Thyroid gland (tissue), 4 donors: ENCODE data around the gene SNCAIP.

Experiments
- POLR2A ChIP-seq, 2 donors: fragments of 450-650 bp; IDR thresholded peaks; one replicate each; pipeline ENCODE4 v1.6.1; 2017; ENCODE audit warnings: antibody characterized with exemption in 2 of 2, mild to moderate bottlenecking in 2 of 2, moderate library complexity in 1 of 2
- TF ChIP-seq, protein P1 (sequence below), 6 experiments: fragments of 200-600 bp in 3 of 6; fragments of 450-650 bp in 3 of 6; sonication (generic) in 3 of 6; IDR thresholded peaks; one replicate each; pipeline ENCODE4 v1.5.1; 2016 to 2019; ENCODE audit warnings: antibody characterized with exemption in 6 of 6, mild to moderate bottlenecking in 2 of 6, inconsistent platforms in 1 of 6, moderate library complexity in 1 of 6

DNA sequence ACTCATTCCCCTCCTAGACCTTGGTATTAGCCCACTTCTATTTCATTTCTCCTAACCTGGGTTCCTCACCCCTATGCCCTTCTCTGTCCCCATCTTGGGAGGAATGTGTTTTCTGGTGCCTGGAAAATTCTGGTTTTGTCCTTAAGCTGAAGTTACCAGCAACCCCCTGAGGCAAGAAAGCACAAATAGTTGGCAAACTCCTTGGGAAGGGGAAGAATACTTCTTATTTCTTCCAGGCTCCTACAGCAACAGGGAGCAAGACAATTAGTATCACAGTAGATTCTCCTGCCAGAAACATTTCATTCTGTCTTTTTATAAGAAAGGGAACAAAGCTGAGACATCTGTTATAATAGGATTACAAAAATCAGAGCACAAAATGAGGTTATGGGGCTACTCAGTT, 142.5 kb downstream of the SNCAIP start:
- TF ChIP-seq, protein P1, sequence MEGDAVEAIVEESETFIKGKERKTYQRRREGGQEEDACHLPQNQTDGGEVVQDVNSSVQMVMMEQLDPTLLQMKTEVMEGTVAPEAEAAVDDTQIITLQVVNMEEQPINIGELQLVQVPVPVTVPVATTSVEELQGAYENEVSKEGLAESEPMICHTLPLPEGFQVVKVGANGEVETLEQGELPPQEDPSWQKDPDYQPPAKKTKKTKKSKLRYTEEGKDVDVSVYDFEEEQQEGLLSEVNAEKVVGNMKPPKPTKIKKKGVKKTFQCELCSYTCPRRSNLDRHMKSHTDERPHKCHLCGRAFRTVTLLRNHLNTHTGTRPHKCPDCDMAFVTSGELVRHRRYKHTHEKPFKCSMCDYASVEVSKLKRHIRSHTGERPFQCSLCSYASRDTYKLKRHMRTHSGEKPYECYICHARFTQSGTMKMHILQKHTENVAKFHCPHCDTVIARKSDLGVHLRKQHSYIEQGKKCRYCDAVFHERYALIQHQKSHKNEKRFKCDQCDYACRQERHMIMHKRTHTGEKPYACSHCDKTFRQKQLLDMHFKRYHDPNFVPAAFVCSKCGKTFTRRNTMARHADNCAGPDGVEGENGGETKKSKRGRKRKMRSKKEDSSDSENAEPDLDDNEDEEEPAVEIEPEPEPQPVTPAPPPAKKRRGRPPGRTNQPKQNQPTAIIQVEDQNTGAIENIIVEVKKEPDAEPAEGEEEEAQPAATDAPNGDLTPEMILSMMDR (IDR thresholded peaks at IDR 0.05): no peak
- TF ChIP-seq POLR2A (IDR thresholded peaks at IDR 0.05): no peak
